Activated T-cell treated with anti-CD3 and anti-CD28 coated beads for 1 hour (primary cell): Measurements from ENCODE around the gene UBTD2.

ENCODE experiments used
- DNase-seq: peaks from one replicate; pipeline ENCODE4 v3.0.0-alpha.2; 2020; ENCODE audit warnings: low read depth

Gene UBTD2

GRCh38 chr5:172171118-172171517 is 112.4 kb downstream of the UBTD2 start:
- DNase-seq = no peak

DNA sequence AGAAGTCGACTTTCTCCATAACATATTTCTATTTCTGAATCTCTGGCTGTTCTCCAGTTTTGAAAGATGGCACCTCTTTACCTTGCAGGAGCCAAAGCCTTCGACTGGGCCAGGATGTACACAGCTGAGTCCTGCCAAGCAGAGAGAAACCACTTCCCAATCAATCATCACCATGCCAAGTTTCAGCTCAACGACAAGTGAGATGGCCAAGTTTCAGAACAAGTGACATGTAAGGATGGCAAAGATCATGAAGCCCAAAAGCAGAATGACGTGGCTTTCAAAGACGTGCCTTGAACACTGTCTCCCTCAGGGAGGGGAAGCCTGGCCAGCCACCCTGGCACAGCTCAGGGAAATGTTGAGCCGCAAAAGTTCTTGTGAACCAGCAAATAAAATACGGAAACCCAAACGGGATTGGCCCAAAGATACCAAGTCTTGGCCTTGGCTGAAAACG is 113.3 kb downstream of the UBTD2 start:
- no peak for DNase-seq

- no peak for DNase-seq
These were observed 114.3 kb downstream of the UBTD2 start for GRCh38 chr5:172169216-172169615.

GRCh38 chr5:172168311-172168710 is 115.3 kb downstream of the UBTD2 start:
- no peak for DNase-seq

- no peak for DNase-seq
These were observed 115.7 kb downstream of the UBTD2 start for GRCh38 chr5:172167895-172168294.

DNA sequence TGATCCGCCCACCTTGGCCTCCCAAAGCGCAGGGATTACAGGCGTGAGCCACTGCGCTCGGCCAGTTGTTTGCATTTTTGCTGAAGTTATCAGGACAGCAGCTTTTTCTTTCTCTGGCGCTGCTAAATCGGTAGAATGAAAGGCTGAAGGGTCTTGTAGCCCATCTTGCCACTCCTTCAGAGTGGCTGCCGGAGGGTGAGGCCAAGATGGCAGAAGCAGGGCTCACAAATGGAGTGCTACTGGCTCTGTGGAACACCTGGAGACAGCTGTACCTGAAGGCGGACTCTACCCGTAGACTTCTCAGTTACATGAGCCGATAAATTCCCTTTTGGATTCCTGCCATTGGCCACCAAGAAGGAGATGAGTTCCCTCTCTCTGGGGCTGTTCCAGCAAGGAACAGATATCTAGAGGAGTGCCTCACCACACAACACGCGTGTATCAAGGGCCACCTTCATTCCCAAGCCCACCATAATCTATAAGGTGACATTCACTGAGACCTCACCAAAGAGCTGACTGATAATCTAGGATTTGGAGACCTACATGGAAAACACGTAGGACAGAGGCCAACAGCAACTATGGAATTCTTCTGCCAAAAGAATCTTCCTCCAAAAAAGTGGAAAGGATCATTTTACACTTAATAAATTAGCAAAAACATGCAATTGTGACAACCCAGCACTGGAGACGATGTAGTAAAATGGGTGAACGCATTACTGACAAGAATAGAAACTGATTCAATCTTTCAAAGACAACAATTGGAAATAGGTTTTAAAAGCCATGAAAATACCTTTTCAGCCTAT is 117.3 kb downstream of the UBTD2 start:
- no peak for DNase-seq

DNA sequence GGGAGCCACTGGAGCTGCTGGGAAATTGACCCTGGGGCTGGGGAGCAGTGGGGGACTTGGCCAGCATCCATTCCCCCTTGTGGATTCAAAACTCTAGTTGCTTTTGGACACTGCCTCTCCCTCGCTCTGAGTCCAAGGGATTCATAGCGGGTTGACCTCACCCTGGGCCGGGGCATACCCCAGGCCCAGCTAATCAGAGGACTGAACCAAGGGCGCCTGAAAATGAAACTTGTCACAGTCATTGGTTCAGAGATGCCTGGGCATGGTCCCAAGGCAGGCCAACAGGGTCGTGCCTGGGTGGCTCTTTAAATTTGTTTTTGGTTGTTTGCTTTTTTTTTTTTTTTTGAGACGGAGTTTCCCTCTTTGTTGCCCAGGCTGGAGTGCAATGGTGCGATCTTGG is 118.1 kb downstream of the UBTD2 start:
- no peak for DNase-seq

DNA sequence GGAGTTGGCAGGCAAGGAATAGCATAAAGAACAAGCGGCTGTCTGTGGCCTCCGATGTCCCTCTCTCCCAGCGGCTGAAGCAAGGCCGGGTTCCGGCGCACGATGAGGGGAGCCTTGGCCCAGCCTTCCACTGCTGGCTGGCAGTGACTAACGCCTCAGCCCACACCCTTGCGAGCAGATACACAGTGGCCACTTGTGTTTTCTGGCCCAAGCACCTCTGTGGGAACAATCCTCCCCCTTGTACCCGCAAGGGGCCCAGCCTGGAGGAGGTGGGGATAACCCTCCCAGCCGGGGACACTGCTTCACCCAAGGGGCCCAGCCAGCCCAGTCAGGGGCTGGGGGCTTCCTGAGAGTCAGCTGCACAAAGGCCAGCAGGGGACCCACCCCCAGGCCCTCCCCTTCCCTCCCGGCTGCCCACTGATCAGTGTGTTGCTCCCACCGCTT is 118.8 kb downstream of the UBTD2 start:
- no peak for DNase-seq

GRCh38 chr5:172163346-172163745 is 120.2 kb downstream of the UBTD2 start:
- no peak for DNase-seq

- no peak for DNase-seq
These were observed 120.6 kb downstream of the UBTD2 start for GRCh38 chr5:172162987-172163343.

DNA sequence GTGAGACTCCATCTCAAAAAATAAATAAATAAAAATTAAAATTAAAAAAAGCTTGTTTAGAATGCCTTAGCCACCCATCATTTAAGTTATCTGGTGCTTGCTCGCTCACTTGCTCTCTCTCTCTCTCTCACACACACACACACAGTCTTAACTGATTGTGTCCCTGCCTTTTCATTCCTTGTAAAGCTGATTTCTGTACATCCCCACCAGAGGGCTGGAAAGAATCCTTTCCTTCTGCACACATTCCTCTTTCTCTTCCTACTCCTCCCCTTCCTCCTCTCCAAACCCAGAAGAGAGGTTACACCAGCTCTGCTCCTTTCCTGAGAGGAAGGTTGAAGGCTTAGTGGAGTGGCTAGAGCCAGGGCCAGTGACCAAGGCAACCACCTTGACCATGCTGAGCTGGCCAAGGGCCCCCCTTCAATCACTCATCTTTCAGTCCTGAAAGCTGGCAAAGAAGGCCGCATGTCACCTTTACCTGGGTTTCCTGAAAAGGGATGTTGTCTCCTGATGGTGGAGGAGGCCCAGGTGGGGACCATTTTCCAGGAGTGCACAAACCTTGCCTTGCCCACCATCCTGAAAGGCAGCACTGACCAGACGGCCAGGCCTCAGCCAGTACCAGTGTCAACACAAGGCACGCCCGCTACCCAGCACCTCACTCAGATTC is 121.1 kb downstream of the UBTD2 start:
- DNase-seq = no peak

DNA sequence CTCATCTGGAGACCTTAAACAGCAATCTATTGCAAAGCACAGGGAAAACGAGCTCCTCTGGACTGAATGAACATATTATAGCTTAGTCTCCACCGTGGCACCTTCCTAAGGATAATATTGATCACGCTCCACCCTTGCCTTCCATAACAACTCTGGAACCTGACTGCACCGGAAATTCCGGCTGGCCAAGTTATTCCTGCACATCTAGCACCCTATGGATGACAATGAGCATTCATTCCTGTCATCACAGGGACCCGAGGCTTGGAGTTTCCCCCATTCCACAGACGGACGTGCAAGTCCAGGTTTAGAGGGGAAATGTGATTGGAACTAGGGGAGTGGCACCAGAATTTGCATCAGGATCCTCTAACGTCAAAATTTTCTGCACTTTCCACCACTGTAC is 123.1 kb downstream of the UBTD2 start:
- DNase-seq = no peak
